GM21529 (cell line): ENCODE data around the gene UBE2D2.
"Not testable (repeated sequence)": the region's sequence is repeated elsewhere in the genome, so short reads cannot be mapped to it uniquely, and the experiment has no call there.

Source experiments
- ATAC-seq: cut with Tn5 transposase; IDR thresholded peaks from one replicate; pipeline ENCODE4 v1.9.1; 2021; ENCODE audit not compliant: unreplicated experiment

Gene UBE2D2

DNA sequence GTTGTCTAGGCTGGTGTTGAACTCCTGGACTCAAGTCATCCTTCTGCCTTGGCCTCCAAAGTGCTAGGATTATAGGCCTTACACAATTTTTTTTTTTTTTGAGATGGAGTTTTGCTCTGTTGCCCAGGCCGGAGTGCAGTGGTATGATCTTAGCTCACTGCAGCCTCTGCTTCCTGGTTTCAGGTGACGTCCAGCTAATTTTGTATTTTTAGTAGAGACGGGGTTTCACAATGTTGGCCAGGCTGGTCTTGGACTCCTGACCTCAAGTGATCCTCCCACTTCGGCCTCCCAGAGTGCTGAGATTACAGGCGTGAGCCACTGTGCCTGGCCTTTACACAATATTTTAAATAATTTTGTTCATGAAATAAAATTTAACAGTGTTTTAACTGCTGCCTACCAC lies 21.0 kb downstream of the UBE2D2 start:
- peak; percentile 48 for ATAC-seq

DNA sequence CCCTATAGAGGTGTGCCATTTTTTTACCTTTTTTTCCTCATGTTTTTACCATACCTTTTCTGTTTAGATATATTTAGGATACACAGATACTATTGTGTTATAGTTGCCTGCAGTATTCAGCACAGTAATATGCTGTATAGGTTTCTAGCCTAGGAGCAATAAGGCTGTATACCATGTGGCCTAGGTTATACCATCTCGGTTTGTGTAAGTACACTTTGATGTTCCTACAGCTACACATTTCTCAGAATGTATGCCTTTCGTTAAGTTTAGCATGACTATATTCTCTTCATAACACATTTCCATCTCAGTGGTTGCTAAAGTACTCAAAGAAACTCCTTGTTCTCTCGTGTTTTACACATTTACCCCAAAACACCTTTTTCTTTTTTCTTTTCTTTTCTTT lies 23.0 kb downstream of the UBE2D2 start:
- ATAC-seq: no peak

- ATAC-seq: not testable (repeated sequence)
Measured at GRCh38 chr5:139588116-139588515, 27.0 kb downstream of the UBE2D2 start.

DNA sequence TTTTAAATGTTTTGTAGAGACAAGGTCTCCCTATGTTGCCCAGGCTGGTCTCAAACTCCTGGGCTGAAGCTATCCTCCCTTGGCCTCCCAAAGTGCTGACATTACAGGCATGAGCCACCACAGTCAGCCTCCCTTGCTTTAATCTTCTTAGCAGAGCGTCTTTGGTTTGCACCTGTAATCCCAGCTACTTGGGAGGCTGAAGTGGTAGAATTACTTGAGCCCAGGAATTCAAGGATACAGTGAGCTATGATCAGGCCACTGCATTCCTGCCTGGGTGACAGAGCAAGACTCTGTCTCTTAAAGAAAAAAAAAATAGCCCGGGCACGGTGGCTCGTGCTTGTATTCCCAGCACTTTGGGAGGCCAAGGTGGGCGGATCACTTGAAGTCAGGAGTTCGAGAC lies 27.8 kb downstream of the UBE2D2 start:
- ATAC-seq: no peak

- peak; percentile 63 for ATAC-seq
Measured at GRCh38 chr5:139592289-139592688, 31.1 kb downstream of the UBE2D2 start.

DNA sequence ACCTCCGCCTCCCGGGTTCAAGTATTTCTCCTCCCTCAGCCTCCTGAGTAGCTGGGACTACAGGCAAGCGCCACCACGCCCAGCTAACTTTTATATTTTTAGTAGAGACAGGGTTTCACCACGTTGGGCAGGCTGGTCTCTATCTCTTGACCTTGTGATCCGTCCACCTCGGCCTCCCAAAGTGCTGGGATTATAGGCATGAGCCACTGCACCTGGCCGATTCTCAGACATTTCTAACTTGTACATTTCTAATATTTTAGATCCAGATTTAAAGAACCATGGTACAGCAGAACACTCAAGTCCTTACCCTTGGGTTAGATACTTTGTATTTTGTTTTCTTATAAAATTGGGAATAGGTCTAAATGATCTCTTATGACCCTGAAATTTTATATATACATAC lies 31.9 kb downstream of the UBE2D2 start:
- ATAC-seq: not testable (repeated sequence)

DNA sequence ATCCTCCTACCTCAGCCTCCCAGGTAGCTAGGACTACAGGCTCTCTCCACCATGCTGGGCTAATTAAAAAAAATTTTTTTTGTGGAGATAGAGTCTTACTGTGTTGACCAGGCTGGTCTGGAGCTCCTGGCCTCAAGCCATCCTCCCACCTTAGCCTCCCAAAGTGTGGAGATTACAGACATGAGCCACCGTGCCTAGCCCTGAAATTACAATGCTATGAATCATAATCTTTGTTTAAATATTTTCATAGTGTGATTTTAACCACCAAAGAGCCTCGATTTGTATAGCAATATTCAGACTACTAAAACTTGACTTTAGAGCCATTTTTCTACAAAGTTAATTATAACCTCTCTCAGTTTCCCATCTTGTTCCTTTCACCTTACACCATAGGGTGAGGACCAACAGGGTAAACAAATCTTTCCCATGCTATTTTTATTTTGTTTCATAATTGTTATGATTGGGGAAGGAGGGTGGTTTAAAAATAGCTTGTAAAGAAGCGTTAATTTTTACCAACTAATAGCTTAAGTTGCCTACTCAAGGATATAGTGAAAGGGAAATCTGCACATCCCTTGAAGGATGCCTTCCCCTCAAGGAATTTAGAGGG lies 32.7 kb downstream of the UBE2D2 start:
- ATAC-seq: peak; percentile 67

DNA sequence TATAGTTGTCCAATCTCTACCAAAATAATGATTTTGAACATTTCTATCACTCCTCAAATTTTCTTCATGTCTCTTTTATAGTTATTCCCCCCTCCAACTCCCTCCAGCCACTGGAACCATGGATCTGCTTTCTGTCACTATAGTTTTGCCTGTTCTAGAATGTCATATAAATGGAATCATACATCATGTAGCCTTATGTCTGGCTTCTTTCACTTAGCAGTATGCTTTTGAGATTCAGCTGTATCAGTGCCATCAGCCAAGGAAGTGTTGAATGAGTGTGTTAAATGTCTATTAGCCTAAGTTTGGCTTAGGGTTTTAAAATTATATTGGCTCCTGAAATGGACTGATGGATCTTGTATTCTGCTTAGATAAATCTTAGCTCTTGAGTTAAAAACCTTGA lies 36.0 kb downstream of the UBE2D2 start:
- ATAC-seq: no peak

- not testable (repeated sequence) for ATAC-seq
Measured at GRCh38 chr5:139598601-139598965, 37.4 kb downstream of the UBE2D2 start.

- no peak for ATAC-seq
Measured at GRCh38 chr5:139600336-139600949, 39.3 kb downstream of the UBE2D2 start.

GRCh38 chr5:139601429-139601828 lies 40.3 kb downstream of the UBE2D2 start:
- no peak for ATAC-seq

DNA sequence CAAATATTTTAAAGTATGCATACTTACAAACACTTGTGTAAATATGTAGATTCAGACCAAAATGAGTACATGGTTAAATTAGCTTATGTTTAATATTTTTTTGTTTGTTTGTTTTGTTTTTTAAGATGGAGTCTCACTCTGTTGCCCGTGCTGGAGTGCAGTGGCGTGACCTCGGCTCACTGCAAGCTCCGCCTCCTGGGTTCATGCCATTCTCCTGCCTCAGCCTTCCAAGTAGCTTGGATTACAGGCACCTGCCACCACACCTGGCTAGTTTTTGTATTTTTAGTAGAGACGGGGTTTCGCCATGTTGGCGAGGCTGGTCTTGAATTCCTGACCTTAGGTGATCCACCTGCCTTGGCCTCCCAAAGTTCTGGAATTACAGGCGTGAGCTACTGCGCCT lies 40.8 kb downstream of the UBE2D2 start:
- ATAC-seq: not testable (repeated sequence)

DNA sequence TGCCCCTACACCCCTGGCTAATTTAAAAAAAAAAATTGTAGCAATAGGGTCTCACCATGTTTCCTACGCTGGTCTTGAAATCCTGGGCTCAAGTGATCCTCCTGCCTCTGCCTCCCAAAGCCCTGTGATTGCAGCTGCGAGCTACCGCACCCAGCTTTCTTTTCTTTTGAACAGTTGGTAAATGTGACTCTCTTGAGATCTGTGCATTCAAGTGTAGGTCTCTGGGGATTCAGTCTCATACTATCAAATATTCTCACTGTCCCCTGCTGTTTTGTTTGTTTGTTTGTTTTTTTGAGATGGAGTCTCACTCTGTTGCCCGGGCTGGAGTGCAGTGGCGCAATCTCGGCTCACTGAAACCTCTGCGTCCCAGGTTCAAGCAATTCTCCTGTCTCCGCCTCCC lies 44.7 kb downstream of the UBE2D2 start:
- no peak for ATAC-seq

GRCh38 chr5:139611703-139612584 lies 50.8 kb downstream of the UBE2D2 start:
- peak; percentile 57 for ATAC-seq

DNA sequence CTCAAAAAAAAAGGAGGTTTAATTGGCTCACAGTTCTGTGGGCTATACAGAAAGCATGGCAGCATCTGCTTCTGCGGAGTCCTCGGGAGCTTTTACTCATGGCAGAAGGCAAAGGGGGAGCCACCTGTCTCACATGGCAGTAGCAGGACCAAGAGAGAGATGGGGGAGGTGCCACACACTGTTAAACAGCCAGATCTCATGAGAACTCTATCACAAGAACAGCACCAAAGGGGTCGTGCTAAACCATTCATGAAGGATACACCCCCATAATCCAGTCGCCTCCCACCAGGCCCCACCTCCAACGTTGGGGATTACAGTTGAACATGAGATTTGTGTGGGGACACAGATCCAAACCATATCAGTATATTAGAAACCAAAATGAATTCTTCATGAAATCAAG lies 58.7 kb downstream of the UBE2D2 start:
- no peak for ATAC-seq

DNA sequence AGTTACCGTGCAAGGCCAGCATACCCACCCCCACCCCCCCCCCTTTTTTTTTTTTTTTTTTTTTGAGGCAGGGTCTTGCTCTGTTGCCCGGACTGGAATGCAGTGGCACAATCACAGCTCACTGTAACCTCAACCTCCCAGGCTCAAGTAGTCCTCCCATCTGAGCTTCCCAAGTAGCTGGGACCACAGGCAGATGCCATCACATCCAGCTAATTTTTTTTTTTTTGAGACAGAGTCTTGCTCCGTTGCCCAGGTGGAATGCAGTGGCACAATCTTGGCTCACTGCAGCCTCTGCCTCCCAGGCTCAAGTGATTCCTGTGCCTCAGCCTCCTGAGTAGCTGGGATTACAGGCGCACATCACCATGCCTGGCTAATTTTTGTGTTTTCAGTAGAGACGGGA lies 64.3 kb downstream of the UBE2D2 start:
- not testable (repeated sequence) for ATAC-seq

GRCh38 chr5:139630855-139631254 lies 69.7 kb downstream of the UBE2D2 start:
- ATAC-seq: no peak

- ATAC-seq: no peak
Measured at GRCh38 chr5:139631520-139632165, 70.5 kb downstream of the UBE2D2 start.

- no peak for ATAC-seq
Measured at GRCh38 chr5:139633295-139634027, 72.3 kb downstream of the UBE2D2 start.

- ATAC-seq: no peak
Measured at GRCh38 chr5:139634028-139634325, 72.8 kb downstream of the UBE2D2 start.

DNA sequence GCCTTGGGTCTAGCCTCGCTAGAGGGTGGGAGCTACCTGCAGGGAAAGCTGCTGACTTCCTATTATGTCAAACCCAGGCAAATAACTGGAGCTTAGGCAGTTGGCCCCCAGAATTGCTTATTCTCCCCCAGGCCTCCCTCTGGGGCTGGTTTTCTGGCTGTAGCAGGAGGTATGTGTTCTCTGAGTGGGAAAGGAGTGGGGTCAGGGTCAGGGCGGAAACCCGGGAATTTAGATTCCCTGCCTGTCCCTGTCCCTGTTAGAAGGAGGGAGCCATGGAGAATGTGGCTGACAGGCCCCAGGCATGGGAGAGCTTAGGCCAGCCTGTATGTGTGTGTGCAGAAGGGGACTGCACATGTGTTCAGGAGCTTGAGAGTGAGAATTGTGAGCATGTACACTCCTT lies 73.4 kb downstream of the UBE2D2 start:
- no peak for ATAC-seq
